Spleen (tissue), 7 donors: ENCODE data around the gene SORCS2.

Source experiments
- POLR2AphosphoS5 ChIP-seq, 3 donors: sonication (generic); formaldehyde crosslinking; IDR thresholded peaks; one replicate each; pipeline ENCODE4 v1.5.1; 2017; ENCODE audit warnings: antibody characterized with exemption in 3 of 3
- TF ChIP-seq, protein P1 (sequence below), 11 experiments: fragments of 200-600 bp in 7 of 11; fragments of 450-650 bp in 4 of 11; sonication (generic) in 4 of 11; IDR thresholded peaks in 8 of 11; conservative IDR thresholded peaks in 3 of 11; 1 replicate in 7 of 11; 2 replicates in 4 of 11; pipeline versions ENCODE4 v1.4.0 to v1.8.0; 2016 to 2021; ENCODE audit warnings: antibody characterized with exemption in 11 of 11, inconsistent platforms in 4 of 11, mild to moderate bottlenecking in 1 of 11
- donor health status: DM: no; HTN: no; CAD: no; lungs with moderate emphysema.
- donor health status: DM: no; HTN: no; CAD: no.
- donor health status: DM: no; HTN: no; CAD: no.

- no peak for TF ChIP-seq POLR2AphosphoS5 (IDR thresholded peaks at IDR 0.05)
- TF ChIP-seq, protein P1, sequence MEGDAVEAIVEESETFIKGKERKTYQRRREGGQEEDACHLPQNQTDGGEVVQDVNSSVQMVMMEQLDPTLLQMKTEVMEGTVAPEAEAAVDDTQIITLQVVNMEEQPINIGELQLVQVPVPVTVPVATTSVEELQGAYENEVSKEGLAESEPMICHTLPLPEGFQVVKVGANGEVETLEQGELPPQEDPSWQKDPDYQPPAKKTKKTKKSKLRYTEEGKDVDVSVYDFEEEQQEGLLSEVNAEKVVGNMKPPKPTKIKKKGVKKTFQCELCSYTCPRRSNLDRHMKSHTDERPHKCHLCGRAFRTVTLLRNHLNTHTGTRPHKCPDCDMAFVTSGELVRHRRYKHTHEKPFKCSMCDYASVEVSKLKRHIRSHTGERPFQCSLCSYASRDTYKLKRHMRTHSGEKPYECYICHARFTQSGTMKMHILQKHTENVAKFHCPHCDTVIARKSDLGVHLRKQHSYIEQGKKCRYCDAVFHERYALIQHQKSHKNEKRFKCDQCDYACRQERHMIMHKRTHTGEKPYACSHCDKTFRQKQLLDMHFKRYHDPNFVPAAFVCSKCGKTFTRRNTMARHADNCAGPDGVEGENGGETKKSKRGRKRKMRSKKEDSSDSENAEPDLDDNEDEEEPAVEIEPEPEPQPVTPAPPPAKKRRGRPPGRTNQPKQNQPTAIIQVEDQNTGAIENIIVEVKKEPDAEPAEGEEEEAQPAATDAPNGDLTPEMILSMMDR (IDR thresholded peaks at IDR 0.05 in 8 of 11, conservative IDR thresholded peaks at IDR 0.05 in 3 of 11), result no peak
Observed at GRCh38 chr4:7571701-7572100, 379.4 kb downstream of the SORCS2 start.
